ENCODE measurements around the gene KIF3C.
A peak's percentile ranks its signal among the peaks of the same experiment; 100 is the strongest.
"Not testable (repeated sequence)": the region's sequence is repeated elsewhere in the genome, so short reads cannot be mapped to it uniquely, and the experiment has no call there.

The KIF3C gene

GRCh38 chr2:25958611-25959010 is 23.7 kb downstream of the KIF3C start:
- DNase-seq = not testable (repeated sequence)

- no peak for DNase-seq
Observed at GRCh38 chr2:25957743-25958142, 24.6 kb downstream of the KIF3C start.

GRCh38 chr2:25955869-25956535 is 26.3 kb downstream of the KIF3C start:
- DNase-seq = peak; percentile 12 to 16

- no peak for DNase-seq
Observed at GRCh38 chr2:25955036-25955435, 27.3 kb downstream of the KIF3C start.

GRCh38 chr2:25954199-25954752 is 28.0 kb downstream of the KIF3C start:
- DNase-seq = no peak

- DNase-seq = peak; percentile 74 to 79
Observed at GRCh38 chr2:25951071-25951547, 31.2 kb downstream of the KIF3C start.

- no peak for DNase-seq
Observed at GRCh38 chr2:25948437-25948836, 33.9 kb downstream of the KIF3C start.

GRCh38 chr2:25941042-25941441 is 41.3 kb downstream of the KIF3C start:
- DNase-seq = no peak

- DNase-seq = no peak
Observed at GRCh38 chr2:25939257-25939668, 43.0 kb downstream of the KIF3C start.

- DNase-seq = no peak
Observed at GRCh38 chr2:25938345-25938744, 44.0 kb downstream of the KIF3C start.

- no peak for DNase-seq
Observed at GRCh38 chr2:25936889-25937545, 45.3 kb downstream of the KIF3C start.

- no peak for DNase-seq
Observed at GRCh38 chr2:25933622-25934021, 48.7 kb downstream of the KIF3C start.

- DNase-seq = no peak
Observed at GRCh38 chr2:25929789-25930473, 52.4 kb downstream of the KIF3C start.

- no peak for DNase-seq
Observed at GRCh38 chr2:25928668-25929067, 53.6 kb downstream of the KIF3C start.

GRCh38 chr2:25926984-25927756 is 55.1 kb downstream of the KIF3C start:
- DNase-seq = no peak

GRCh38 chr2:25922501-25922900 is 59.8 kb downstream of the KIF3C start:
- no peak for DNase-seq

- no peak for DNase-seq
Observed at GRCh38 chr2:25920786-25921415, 61.4 kb downstream of the KIF3C start.

GRCh38 chr2:25920336-25920735 is 62.0 kb downstream of the KIF3C start:
- no peak for DNase-seq

- DNase-seq = no peak
Observed at GRCh38 chr2:25917832-25918231, 64.5 kb downstream of the KIF3C start.

GRCh38 chr2:25917411-25917810 is 64.9 kb downstream of the KIF3C start:
- not testable (repeated sequence) for DNase-seq

- DNase-seq = peak; percentile 68 to 86
Observed at GRCh38 chr2:25915944-25916772, 66.1 kb downstream of the KIF3C start.
